SK-N-SH treated with all-trans-retinoic acid at 6 μM for 48 hours (cell line): ENCODE measurements around the gene MOXD1.

Source experiments
- ATAC-seq: fragments of 200-7000 bp; cut with Tn5 transposase; 3 replicates; pipeline ENCODE4 v1.9.1; 2020; ENCODE audit warnings: mild to moderate bottlenecking, moderate library complexity
- ARNTL ChIP-seq: fragments of 450-650 bp; formaldehyde crosslinking; IDR thresholded peaks from 2 replicates; pipeline ENCODE4 v1.5.0; 2020; ENCODE audit warnings: low read depth, mild to moderate bottlenecking, moderate library complexity, borderline replicate concordance
- BACH2 ChIP-seq: fragments of 250-450 bp; sonication (Bioruptor Pico); IDR thresholded peaks from 2 replicates; pipeline ENCODE4 v1.9.0; 2021; ENCODE audit warnings: mild to moderate bottlenecking, borderline replicate concordance
- CSDC2 ChIP-seq: fragments of 250-450 bp; sonication (Bioruptor Pico); IDR thresholded peaks from 2 replicates; pipeline ENCODE4 v1.5.0; 2020; ENCODE audit warnings: mild to moderate bottlenecking, moderate library complexity
- ESRRG ChIP-seq: fragments of 250-450 bp; sonication (Bioruptor Pico); IDR thresholded peaks from 2 replicates; pipeline ENCODE4 v1.6.1; 2021; ENCODE audit warnings: mild to moderate bottlenecking
- GLIS3 ChIP-seq: fragments of 250-450 bp; sonication (Bioruptor Pico); IDR thresholded peaks from 2 replicates; pipeline ENCODE4 v1.5.0; 2020; ENCODE audit warnings: mild to moderate bottlenecking, moderate library complexity
- ISL1 ChIP-seq: fragments of 250-450 bp; sonication (Bioruptor Pico); IDR thresholded peaks from 2 replicates; pipeline ENCODE4 v2.1.2; 2022; ENCODE audit warnings: mild to moderate bottlenecking, moderate library complexity
- OSR1 ChIP-seq: fragments of 250-450 bp; sonication (Bioruptor Pico); IDR thresholded peaks from 2 replicates; pipeline ENCODE4 v1.8.0; 2022; ENCODE audit warnings: moderate library complexity, mild to moderate bottlenecking, inconsistent platforms
- PPARA ChIP-seq: fragments of 250-450 bp; sonication (Bioruptor Pico); IDR thresholded peaks from 2 replicates; pipeline ENCODE4 v1.5.0; 2020; ENCODE audit warnings: mild to moderate bottlenecking, borderline replicate concordance
- RARB ChIP-seq: fragments of 250-450 bp; sonication (Bioruptor Pico); IDR thresholded peaks from 2 replicates; pipeline ENCODE4 v1.8.0; 2021; ENCODE audit warnings: mild to moderate bottlenecking, moderate library complexity
- SNAI2 ChIP-seq: fragments of 250-450 bp; sonication (Bioruptor Pico); IDR thresholded peaks from 2 replicates; pipeline ENCODE4 v1.5.0; 2020; ENCODE audit warnings: mild to moderate bottlenecking, moderate library complexity
- TOX ChIP-seq: fragments of 250-450 bp; sonication (Bioruptor Pico); IDR thresholded peaks from 2 replicates; pipeline ENCODE4 v1.8.0; 2021; ENCODE audit warnings: mild to moderate bottlenecking, moderate library complexity, borderline replicate concordance
- ZC3H10 ChIP-seq: fragments of 250-450 bp; sonication (Bioruptor Pico); IDR thresholded peaks from 2 replicates; pipeline ENCODE4 v1.5.1; 2021; ENCODE audit warnings: mild to moderate bottlenecking, moderate library complexity
- ZFP3 ChIP-seq: fragments of 250-450 bp; sonication (Bioruptor Pico); IDR thresholded peaks from 2 replicates; pipeline ENCODE4 v1.5.0; 2020; ENCODE audit warnings: mild to moderate bottlenecking, moderate library complexity
- ZNF70 ChIP-seq: fragments of 450-650 bp; formaldehyde crosslinking; IDR thresholded peaks from 2 replicates; pipeline ENCODE4 v1.5.0; 2020; ENCODE audit warnings: mild to moderate bottlenecking, moderate library complexity
- ZNF8 ChIP-seq: fragments of 450-650 bp; formaldehyde crosslinking; IDR thresholded peaks from 2 replicates; pipeline ENCODE4 v1.5.0; 2020; ENCODE audit warnings: mild to moderate bottlenecking, moderate library complexity
- TF ChIP-seq, protein P1 (sequence below): fragments of 250-450 bp; sonication (Bioruptor Pico); IDR thresholded peaks from 2 replicates; pipeline ENCODE4 v1.8.0; 2020; ENCODE audit warnings: mild to moderate bottlenecking, moderate library complexity, borderline replicate concordance
- TF ChIP-seq, protein P2 (sequence below): fragments of 250-450 bp; sonication (Bioruptor Pico); IDR thresholded peaks from 2 replicates; pipeline ENCODE4 v1.5.1; 2020; ENCODE audit warnings: low read depth, mild to moderate bottlenecking, moderate library complexity
- TF ChIP-seq, protein P3 (sequence below): fragments of 250-450 bp; sonication (Bioruptor Pico); IDR thresholded peaks from 2 replicates; pipeline ENCODE4 v1.5.1; 2021; ENCODE audit warnings: mild to moderate bottlenecking, moderate library complexity
- TF ChIP-seq, protein P4 (sequence below): fragments of 250-450 bp; sonication (Bioruptor Pico); IDR thresholded peaks from 2 replicates; pipeline ENCODE4 v1.8.0; 2021; ENCODE audit warnings: low read depth, mild to moderate bottlenecking, moderate library complexity, borderline replicate concordance
- TF ChIP-seq, protein P5 (sequence below): fragments of 250-450 bp; sonication (Bioruptor Pico); IDR thresholded peaks from 2 replicates; pipeline ENCODE4 v1.5.0; 2020; ENCODE audit warnings: mild to moderate bottlenecking, moderate library complexity

Gene MOXD1

DNA sequence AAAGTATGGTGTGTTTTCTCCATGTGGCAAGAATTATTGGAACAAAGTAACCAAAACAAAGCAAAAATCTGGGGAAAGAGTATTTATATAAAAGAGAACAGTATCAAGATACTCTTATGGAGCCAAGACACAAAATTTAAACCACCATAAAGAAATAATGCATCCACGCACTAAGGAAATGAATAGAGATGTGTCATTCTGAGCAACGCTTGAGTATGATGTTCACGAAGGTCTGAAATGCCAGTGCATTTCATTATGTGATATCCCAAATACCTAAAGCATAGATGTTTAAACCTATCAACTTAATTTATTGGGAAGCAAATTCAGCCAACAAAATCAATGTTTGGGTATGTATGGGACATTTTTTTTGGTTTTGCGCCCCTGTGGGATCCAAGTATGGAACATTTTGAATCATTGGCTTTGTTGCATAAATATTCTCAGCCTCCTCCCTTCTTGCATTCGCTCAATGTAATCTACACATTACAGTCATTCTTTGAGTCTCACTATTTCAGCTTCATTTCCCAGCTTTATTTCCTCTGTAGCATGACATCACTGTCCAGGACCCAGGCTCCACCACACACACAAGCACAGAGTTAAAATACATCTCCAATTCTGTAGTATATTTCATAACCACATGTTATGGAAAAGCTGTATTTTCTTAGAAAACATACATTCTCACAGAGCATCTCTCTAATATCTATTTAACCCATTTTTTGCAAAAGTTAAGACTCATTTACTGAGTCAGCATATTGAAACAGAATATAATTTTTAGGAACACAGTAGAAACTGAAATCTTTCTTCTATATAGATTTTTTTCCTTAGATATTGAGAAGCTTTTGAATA, 11.6 kb upstream of the MOXD1 start:
- ATAC-seq, result peak; percentile 83

DNA sequence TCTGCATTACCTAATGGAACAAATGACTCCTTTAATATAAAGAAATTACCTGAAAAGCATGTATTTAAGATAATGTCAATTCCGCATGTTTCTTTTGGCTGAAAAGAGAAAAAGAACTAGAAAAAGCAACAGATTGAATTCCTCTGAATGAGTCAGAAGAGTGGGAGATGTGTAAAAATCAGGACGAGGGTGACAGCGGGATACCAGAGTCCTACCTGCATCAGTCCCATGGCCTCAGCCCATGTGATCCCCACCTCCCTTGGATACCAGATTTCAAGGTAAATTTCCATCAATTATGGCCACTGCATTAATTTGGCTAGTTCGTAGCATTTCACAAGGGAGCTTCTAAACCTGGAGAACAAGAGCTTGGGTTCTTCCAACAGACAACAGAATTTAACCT, 10.0 kb upstream of the MOXD1 start:
- peak; percentile 45 for ATAC-seq
- TF ChIP-seq, protein P1, sequence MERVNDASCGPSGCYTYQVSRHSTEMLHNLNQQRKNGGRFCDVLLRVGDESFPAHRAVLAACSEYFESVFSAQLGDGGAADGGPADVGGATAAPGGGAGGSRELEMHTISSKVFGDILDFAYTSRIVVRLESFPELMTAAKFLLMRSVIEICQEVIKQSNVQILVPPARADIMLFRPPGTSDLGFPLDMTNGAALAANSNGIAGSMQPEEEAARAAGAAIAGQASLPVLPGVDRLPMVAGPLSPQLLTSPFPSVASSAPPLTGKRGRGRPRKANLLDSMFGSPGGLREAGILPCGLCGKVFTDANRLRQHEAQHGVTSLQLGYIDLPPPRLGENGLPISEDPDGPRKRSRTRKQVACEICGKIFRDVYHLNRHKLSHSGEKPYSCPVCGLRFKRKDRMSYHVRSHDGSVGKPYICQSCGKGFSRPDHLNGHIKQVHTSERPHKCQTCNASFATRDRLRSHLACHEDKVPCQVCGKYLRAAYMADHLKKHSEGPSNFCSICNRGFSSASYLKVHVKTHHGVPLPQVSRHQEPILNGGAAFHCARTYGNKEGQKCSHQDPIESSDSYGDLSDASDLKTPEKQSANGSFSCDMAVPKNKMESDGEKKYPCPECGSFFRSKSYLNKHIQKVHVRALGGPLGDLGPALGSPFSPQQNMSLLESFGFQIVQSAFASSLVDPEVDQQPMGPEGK, result no peak
- no peak for TF ChIP-seq ZFP3 (CRISPR knock-in tag)

More for the DNA sequence above, 11.6 kb upstream of the MOXD1 start:
- TF ChIP-seq ESRRG (CRISPR knock-in tag) (no peak), OSR1 (CRISPR knock-in tag) (no peak), ZNF70 (CRISPR knock-in tag) (no peak), ZFP3 (CRISPR knock-in tag) (no peak)
- TF ChIP-seq, protein P1, result no peak
- TF ChIP-seq, protein P2, sequence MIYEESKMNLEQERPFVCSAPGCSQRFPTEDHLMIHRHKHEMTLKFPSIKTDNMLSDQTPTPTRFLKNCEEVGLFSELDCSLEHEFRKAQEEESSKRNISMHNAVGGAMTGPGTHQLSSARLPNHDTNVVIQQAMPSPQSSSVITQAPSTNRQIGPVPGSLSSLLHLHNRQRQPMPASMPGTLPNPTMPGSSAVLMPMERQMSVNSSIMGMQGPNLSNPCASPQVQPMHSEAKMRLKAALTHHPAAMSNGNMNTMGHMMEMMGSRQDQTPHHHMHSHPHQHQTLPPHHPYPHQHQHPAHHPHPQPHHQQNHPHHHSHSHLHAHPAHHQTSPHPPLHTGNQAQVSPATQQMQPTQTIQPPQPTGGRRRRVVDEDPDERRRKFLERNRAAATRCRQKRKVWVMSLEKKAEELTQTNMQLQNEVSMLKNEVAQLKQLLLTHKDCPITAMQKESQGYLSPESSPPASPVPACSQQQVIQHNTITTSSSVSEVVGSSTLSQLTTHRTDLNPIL (CRISPR knock-in tag), result no peak
- TF ChIP-seq, protein P3, sequence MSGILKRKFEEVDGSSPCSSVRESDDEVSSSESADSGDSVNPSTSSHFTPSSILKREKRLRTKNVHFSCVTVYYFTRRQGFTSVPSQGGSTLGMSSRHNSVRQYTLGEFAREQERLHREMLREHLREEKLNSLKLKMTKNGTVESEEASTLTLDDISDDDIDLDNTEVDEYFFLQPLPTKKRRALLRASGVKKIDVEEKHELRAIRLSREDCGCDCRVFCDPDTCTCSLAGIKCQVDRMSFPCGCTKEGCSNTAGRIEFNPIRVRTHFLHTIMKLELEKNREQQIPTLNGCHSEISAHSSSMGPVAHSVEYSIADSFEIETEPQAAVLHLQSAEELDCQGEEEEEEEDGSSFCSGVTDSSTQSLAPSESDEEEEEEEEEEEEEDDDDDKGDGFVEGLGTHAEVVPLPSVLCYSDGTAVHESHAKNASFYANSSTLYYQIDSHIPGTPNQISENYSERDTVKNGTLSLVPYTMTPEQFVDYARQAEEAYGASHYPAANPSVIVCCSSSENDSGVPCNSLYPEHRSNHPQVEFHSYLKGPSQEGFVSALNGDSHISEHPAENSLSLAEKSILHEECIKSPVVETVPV (CRISPR knock-in tag), result no peak
- TF ChIP-seq, all 23 proteins: peak for 0

DNA sequence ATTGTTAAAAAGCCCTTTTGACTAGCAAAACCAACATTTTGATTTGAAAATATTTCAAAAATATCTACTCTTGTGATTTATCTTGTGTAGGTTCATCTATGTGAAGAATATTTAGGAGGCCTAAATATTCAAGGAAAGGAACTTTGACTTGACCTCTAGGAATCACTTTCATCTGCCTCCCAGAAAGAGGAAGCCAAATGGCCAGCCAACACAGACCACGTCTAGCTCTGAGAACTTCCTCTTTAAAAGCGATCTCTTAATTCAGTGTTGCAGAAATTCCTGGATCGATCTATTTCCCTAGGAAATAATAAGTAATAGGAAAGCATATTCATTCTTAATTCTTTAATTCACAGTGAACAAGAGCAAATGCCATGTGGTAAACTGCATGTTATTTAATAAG, 9.6 kb upstream of the MOXD1 start:
- TF ChIP-seq GLIS3 (CRISPR knock-in tag) (no peak), BACH2 (CRISPR knock-in tag) (no peak), ESRRG (CRISPR knock-in tag) (no peak), ZC3H10 (no peak), ZFP3 (CRISPR knock-in tag) (no peak), PPARA (CRISPR knock-in tag) (no peak), ISL1 (no peak), TOX (CRISPR knock-in tag) (no peak), ZNF70 (CRISPR knock-in tag) (no peak), ARNTL (CRISPR knock-in tag) (no peak), RARB (CRISPR knock-in tag) (no peak), CSDC2 (no peak), ZNF8 (CRISPR knock-in tag) (no peak), SNAI2 (CRISPR knock-in tag) (no peak), OSR1 (CRISPR knock-in tag) (no peak)
- TF ChIP-seq, protein P4, sequence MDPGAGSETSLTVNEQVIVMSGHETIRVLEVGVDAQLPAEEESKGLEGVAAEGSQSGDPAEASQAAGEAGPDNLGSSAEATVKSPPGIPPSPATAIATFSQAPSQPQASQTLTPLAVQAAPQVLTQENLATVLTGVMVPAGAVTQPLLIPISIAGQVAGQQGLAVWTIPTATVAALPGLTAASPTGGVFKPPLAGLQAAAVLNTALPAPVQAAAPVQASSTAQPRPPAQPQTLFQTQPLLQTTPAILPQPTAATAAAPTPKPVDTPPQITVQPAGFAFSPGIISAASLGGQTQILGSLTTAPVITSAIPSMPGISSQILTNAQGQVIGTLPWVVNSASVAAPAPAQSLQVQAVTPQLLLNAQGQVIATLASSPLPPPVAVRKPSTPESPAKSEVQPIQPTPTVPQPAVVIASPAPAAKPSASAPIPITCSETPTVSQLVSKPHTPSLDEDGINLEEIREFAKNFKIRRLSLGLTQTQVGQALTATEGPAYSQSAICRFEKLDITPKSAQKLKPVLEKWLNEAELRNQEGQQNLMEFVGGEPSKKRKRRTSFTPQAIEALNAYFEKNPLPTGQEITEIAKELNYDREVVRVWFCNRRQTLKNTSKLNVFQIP (CRISPR knock-in tag), result no peak
- TF ChIP-seq, protein P5, sequence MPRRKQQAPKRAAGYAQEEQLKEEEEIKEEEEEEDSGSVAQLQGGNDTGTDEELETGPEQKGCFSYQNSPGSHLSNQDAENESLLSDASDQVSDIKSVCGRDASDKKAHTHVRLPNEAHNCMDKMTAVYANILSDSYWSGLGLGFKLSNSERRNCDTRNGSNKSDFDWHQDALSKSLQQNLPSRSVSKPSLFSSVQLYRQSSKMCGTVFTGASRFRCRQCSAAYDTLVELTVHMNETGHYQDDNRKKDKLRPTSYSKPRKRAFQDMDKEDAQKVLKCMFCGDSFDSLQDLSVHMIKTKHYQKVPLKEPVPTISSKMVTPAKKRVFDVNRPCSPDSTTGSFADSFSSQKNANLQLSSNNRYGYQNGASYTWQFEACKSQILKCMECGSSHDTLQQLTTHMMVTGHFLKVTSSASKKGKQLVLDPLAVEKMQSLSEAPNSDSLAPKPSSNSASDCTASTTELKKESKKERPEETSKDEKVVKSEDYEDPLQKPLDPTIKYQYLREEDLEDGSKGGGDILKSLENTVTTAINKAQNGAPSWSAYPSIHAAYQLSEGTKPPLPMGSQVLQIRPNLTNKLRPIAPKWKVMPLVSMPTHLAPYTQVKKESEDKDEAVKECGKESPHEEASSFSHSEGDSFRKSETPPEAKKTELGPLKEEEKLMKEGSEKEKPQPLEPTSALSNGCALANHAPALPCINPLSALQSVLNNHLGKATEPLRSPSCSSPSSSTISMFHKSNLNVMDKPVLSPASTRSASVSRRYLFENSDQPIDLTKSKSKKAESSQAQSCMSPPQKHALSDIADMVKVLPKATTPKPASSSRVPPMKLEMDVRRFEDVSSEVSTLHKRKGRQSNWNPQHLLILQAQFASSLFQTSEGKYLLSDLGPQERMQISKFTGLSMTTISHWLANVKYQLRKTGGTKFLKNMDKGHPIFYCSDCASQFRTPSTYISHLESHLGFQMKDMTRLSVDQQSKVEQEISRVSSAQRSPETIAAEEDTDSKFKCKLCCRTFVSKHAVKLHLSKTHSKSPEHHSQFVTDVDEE (CRISPR knock-in tag), result no peak
- TF ChIP-seq, protein P1, result no peak
- ATAC-seq, result no peak
